Transverse colon (tissue), 4 donors: Measurements from ENCODE around the gene LRRC14B. TPM values are rescaled to one million over a fixed set of nuclear protein-coding genes. Genes with fewer than 3 reads are reported as not detected.

Source experiments
- DNase-seq: peaks from one replicate; pipeline ENCODE4 v3.0.0-alpha.2; 2019
- H3K27ac ChIP-seq, 4 donors: fragments of 200-600 bp; sonication (generic); 2 replicates each; pipeline ENCODE4 v1.5.1; 2016 to 2018; ENCODE audit warnings: inconsistent platforms in 4 of 4
- H3K27me3 ChIP-seq: fragments of 200-600 bp; sonication (generic); 2 replicates; pipeline ENCODE4 v1.5.1; 2017; ENCODE audit warnings: inconsistent platforms
- H3K36me3 ChIP-seq, 4 donors: fragments of 200-600 bp; sonication (generic); 2 replicates each; pipeline ENCODE4 v1.5.1; 2017 to 2019; ENCODE audit warnings: inconsistent platforms in 4 of 4
- H3K4me1 ChIP-seq, 4 donors: fragments of 200-600 bp; sonication (generic); 2 replicates each; pipeline ENCODE4 v1.5.1; 2017 to 2020; ENCODE audit warnings: inconsistent platforms in 4 of 4
- H3K4me3 ChIP-seq, 4 donors: fragments of 200-600 bp; sonication (generic); 1 replicate in 1 of 4; 2 replicates in 3 of 4; pipeline versions ENCODE4 v1.5.1 to v1.6.1; 2017 to 2019; ENCODE audit warnings: inconsistent platforms in 4 of 4
- H3K9me3 ChIP-seq, 2 donors: fragments of 200-600 bp; sonication (generic); 2 replicates each; pipeline ENCODE4 v1.5.1; 2017 to 2019; ENCODE audit warnings: inconsistent platforms in 2 of 2
- EP300 ChIP-seq: sonication (generic); formaldehyde crosslinking; IDR thresholded peaks from one replicate; pipeline ENCODE4 v1.6.1; 2017; ENCODE audit warnings: antibody characterized with exemption, low read depth
- POLR2A ChIP-seq: fragments of 450-650 bp; IDR thresholded peaks from one replicate; pipeline ENCODE4 v1.6.1; 2016; ENCODE audit warnings: antibody characterized with exemption, mild to moderate bottlenecking, moderate library complexity
- POLR2AphosphoS5 ChIP-seq, 3 donors: sonication (generic); formaldehyde crosslinking; IDR thresholded peaks; one replicate each; pipeline ENCODE4 v1.6.1; 2016; ENCODE audit warnings: antibody characterized with exemption in 3 of 3
- WGBS, 2 donors: methylation state at CpG; one replicate each; pipeline ENCODE4 v1.1.5; 2018; ENCODE audit warnings: low coverage in 1 of 2; 5-methylcytosine and 5-hydroxymethylcytosine counted together
- in situ Hi-C, 4 donors: fragments of 200-750 bp; cut with MboI; loops; one replicate each; pipeline versions ENCODE4 v1.15.0 to v1.15.1; 2017; ENCODE audit warnings: low sequenced_read_pairs in 3 of 4, low pct_ligation_motif_present in 1 of 4, low pct_unique_long_range_greater_than_20kb in 1 of 4
- intact Hi-C: fragments of 100-400 bp; cut with DNase I; formaldehyde crosslinking; loops from one replicate; pipeline ENCODE4 v1.15.1; 2023; ENCODE audit warnings: low total_unique reads
- total RNA-seq, 4 donors: library from RNA; depleted of rRNA; stranded (reverse); fragments of >200 nt; gene quantifications; one replicate each; pipeline ENCODE4 v1.1.0, GENCODE V29; 2016
- TF ChIP-seq, protein P1 (sequence below), 5 experiments: fragments of 200-600 bp in 3 of 5; fragments of 450-650 bp in 2 of 5; sonication (generic) in 3 of 5; IDR thresholded peaks; 1 replicate in 2 of 5; 2 replicates in 3 of 5; pipeline ENCODE4 v1.5.1; 2016 to 2017; ENCODE audit warnings: antibody characterized with exemption in 5 of 5, inconsistent platforms in 3 of 5, mild to moderate bottlenecking in 2 of 5, moderate library complexity in 1 of 5

The LRRC14B gene
- total RNA-seq, 4 donors from 2014 or later = not detected

DNA sequence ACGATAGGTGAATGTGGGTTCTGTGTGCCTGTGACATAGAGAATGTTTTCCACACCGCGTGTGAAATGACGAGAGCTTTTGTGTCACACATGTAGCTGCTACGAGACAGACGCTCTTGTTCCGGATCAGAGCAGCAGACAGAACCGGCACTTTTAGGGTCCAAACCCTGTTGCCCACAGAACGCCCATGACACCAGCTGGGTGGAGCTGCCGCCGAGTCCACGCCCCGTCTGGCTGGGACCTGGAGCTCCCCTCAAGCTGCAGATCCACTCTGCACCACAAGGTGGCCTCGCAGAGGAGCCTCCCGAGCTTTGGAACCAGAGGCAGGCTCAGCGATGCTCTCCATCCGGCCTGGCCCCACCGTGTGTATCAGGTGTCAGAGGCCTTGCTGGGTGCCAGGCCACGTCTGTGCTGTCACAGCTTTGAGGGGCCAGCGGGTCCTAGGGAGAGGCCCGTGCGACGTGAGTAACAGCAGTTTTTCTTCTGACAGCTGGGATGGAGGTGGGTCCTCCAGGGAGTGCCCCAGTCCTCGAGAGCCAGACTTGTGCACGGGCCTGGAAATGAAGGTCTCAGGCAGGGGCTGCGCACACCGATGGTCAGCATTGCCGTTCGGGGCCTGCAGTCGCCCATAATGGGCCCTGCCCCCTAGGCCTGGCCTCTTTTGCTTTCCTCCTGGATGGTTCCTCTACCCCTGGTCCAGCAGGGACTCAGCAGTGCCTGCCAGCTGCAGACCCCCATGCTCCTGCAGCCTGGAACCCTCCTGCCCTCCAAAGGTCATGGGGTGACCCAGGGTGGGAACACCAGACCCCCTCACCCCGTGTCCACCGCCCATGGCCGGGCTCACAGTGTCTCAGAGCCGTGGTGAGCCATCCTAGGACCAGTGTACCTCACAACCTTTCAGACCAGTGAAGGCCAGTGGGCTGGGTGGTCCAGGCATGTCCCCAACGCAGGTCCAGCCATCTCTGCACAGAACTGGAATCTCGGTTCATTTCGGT is 2.5 kb upstream of the LRRC14B start:
- TF ChIP-seq POLR2AphosphoS5 (IDR thresholded peaks at IDR 0.05) (no peak), POLR2A (no peak), EP300 (no peak)
- TF ChIP-seq, protein P1, sequence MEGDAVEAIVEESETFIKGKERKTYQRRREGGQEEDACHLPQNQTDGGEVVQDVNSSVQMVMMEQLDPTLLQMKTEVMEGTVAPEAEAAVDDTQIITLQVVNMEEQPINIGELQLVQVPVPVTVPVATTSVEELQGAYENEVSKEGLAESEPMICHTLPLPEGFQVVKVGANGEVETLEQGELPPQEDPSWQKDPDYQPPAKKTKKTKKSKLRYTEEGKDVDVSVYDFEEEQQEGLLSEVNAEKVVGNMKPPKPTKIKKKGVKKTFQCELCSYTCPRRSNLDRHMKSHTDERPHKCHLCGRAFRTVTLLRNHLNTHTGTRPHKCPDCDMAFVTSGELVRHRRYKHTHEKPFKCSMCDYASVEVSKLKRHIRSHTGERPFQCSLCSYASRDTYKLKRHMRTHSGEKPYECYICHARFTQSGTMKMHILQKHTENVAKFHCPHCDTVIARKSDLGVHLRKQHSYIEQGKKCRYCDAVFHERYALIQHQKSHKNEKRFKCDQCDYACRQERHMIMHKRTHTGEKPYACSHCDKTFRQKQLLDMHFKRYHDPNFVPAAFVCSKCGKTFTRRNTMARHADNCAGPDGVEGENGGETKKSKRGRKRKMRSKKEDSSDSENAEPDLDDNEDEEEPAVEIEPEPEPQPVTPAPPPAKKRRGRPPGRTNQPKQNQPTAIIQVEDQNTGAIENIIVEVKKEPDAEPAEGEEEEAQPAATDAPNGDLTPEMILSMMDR (IDR thresholded peaks at IDR 0.05) = peak; percentile 92 to 97 (median 95)
- in situ Hi-C loops = no loop called here
- intact Hi-C loops = no loop called here
- Histone ChIP-seq H3K27ac (no peak overlapping the region), H3K27me3 (peaks cover 24% of the 10 kb centered on the region), H3K9me3 (no peaks in the 10 kb centered on the region), H3K36me3 (no peaks in the 10 kb centered on the region), H3K4me3 (peak overlapping the region in 2 of 4 donors; percentile 9 to 13), H3K4me1 (peaks cover 4 to 17% (median 14%) of the 10 kb centered on the region in 4 donors)
- 44 to 100% methylated on average over 2 to 25 of the region's 37 CpGs for WGBS, 2 donors
- peak; percentile 91 for DNase-seq

DNA sequence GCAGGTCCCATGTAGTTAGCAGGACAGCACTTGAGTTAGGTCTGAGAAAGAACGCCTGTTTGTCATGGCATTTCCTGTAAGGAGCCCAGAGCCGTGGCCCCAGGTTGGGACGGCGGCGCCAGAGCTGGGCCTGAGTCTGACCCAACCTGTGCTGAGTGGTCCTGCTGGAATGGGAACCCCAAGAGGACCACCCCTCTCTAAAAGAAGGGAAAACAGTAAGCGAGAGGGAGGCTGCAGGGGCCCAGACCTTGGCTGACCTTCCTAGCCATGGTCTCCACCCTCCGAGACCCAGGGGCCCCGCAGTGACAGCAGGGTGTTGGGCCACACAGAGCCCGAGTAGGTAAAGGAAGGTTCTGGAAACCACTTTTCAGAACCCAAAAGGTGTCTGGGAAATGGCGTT is 1.8 kb upstream of the LRRC14B start:
- TF ChIP-seq POLR2AphosphoS5 (IDR thresholded peaks at IDR 0.05) = no peak
- no peak for TF ChIP-seq EP300
- TF ChIP-seq, protein P1 (IDR thresholded peaks at IDR 0.05) = no peak
- no peak for TF ChIP-seq POLR2A
- Histone ChIP-seq H3K4me1 (peaks cover 4 to 17% (median 14%) of the 10 kb centered on the region in 4 donors), H3K4me3 (no peak overlapping the region), H3K36me3 (no peaks in the 10 kb centered on the region), H3K27ac (no peak overlapping the region), H3K9me3 (no peaks in the 10 kb centered on the region), H3K27me3 (peaks cover 24% of the 10 kb centered on the region)
- intact Hi-C loops (no loop called here), in situ Hi-C loops (no loop called here)
- no peak for DNase-seq
- 93% methylated on average over 9 of the region's 10 CpGs; no CpG with 5 or more reads in 1 of the 2 donors for WGBS, 2 donors

DNA sequence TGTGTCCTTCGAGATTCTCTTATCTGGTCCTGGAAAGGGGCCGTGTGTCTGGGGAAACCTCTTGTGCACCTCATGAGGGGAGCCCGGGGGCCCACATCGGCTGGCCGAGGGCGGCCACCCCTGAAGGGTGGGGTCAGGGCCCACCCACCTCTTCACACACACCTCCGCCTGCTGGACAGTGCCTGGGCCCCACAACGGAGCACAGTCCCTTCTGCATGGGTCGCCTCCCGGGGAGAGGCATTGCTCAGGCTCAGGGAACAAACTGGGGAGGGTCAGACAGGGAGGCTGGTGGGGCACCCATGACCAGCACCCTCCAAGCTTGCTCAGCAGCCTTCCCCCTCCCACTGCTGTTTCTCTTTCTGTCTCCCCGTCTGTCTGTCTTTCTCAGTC is 1.3 kb upstream of the LRRC14B start:
- H3K4me1 ChIP-seq = peaks cover 4 to 17% (median 14%) of the 10 kb centered on the region in 4 donors
- H3K27me3 ChIP-seq = peaks cover 24% of the 10 kb centered on the region
- H3K9me3 ChIP-seq = no peaks in the 10 kb centered on the region
- TF ChIP-seq, protein P1 (IDR thresholded peaks at IDR 0.05) = no peak
- TF ChIP-seq EP300 (no peak), POLR2A (no peak), POLR2AphosphoS5 (IDR thresholded peaks at IDR 0.05) (no peak)
- intact Hi-C loops (no loop called here), in situ Hi-C loops (no loop called here)
- no peaks in the 10 kb centered on the region for H3K36me3 ChIP-seq
- DNase-seq = no peak
- H3K27ac ChIP-seq = peak overlapping the region in 1 of 4 donors; percentile 69
- WGBS, 2 donors = 75% methylated on average over 11 of the region's 11 CpGs; no CpG with 5 or more reads in 1 of the 2 donors
- no peak overlapping the region for H3K4me3 ChIP-seq

GRCh38 chr5:190366-191035 is 794 bp upstream of the LRRC14B start:
- Histone ChIP-seq H3K27ac (peak overlapping the region in 2 of 4 donors; percentile 39 to 69), H3K9me3 (no peaks in the 10 kb centered on the region), H3K4me3 (no peak overlapping the region), H3K4me1 (peaks cover 4 to 17% (median 14%) of the 10 kb centered on the region in 4 donors), H3K27me3 (peaks cover 24% of the 10 kb centered on the region), H3K36me3 (no peaks in the 10 kb centered on the region)
- intact Hi-C loops = no loop called here
- in situ Hi-C loops = no loop called here
- TF ChIP-seq EP300 (no peak), POLR2A (no peak), POLR2AphosphoS5 (IDR thresholded peaks at IDR 0.05) (no peak)
- TF ChIP-seq, protein P1 (IDR thresholded peaks at IDR 0.05) = no peak
- 40 to 66% methylated on average over 2 to 15 of the region's 16 CpGs for WGBS, 2 donors
- DNase-seq = no peak
